ENCODE data around the gene SPRN.
"Not testable (repeated sequence)": the region's sequence is repeated elsewhere in the genome, so short reads cannot be mapped to it uniquely, and the experiment has no call there.

- TF ChIP-seq, protein P1, sequence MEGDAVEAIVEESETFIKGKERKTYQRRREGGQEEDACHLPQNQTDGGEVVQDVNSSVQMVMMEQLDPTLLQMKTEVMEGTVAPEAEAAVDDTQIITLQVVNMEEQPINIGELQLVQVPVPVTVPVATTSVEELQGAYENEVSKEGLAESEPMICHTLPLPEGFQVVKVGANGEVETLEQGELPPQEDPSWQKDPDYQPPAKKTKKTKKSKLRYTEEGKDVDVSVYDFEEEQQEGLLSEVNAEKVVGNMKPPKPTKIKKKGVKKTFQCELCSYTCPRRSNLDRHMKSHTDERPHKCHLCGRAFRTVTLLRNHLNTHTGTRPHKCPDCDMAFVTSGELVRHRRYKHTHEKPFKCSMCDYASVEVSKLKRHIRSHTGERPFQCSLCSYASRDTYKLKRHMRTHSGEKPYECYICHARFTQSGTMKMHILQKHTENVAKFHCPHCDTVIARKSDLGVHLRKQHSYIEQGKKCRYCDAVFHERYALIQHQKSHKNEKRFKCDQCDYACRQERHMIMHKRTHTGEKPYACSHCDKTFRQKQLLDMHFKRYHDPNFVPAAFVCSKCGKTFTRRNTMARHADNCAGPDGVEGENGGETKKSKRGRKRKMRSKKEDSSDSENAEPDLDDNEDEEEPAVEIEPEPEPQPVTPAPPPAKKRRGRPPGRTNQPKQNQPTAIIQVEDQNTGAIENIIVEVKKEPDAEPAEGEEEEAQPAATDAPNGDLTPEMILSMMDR (IDR thresholded peaks at IDR 0.05), result not testable (repeated sequence)
- TF ChIP-seq EZH2 (IDR thresholded peaks at IDR 0.05; ENCODE audit: borderline replicate concordance, insufficient read depth, low read depth, low read length, poor library complexity, severe bottlenecking), result not testable (repeated sequence)
These were observed 48.2 kb downstream of the SPRN start for GRCh38 chr10:133376183-133376582.
